Esophagus squamous epithelium (tissue), 5 donors: ENCODE data around the gene PDK2. TPM values are rescaled to one million over a fixed set of nuclear protein-coding genes. Genes with fewer than 3 reads are reported as not detected.

ENCODE experiments used
- DNase-seq: peaks from one replicate; lab custom pipeline; 2025; lab: John Stamatoyannopoulos, UW
- H3K27ac ChIP-seq, 4 donors: fragments of 200-600 bp; sonication (generic); one replicate each; pipeline ENCODE4 v1.5.1; 2016 to 2019; ENCODE audit warnings: mild to moderate bottlenecking in 1 of 4
- H3K27me3 ChIP-seq, 4 donors: fragments of 200-600 bp; sonication (generic); 1 replicate in 3 of 4; 2 replicates in 1 of 4; pipeline versions ENCODE4 v1.5.1 to v1.6.0; 2017 to 2021; ENCODE audit warnings: antibody characterized with exemption in 1 of 4
- H3K36me3 ChIP-seq, 3 donors: fragments of 200-600 bp; sonication (generic); one replicate each; pipeline ENCODE4 v1.5.1; 2016 to 2019
- H3K4me1 ChIP-seq, 3 donors: fragments of 200-600 bp; sonication (generic); one replicate each; pipeline ENCODE4 v1.5.1; 2017 to 2019
- H3K4me3 ChIP-seq, 4 donors: fragments of 200-600 bp; sonication (generic); 1 replicate in 3 of 4; 2 replicates in 1 of 4; pipeline ENCODE4 v1.5.1; 2016 to 2019; ENCODE audit warnings: mild to moderate bottlenecking in 2 of 4, moderate library complexity in 1 of 4
- H3K9me3 ChIP-seq, 3 donors: fragments of 200-600 bp; sonication (generic); one replicate each; pipeline ENCODE4 v1.5.1; 2016 to 2019
- POLR2A ChIP-seq, 4 donors: fragments of 450-650 bp; IDR thresholded peaks; one replicate each; pipeline ENCODE4 v1.6.1; 2017; ENCODE audit warnings: antibody characterized with exemption in 4 of 4, mild to moderate bottlenecking in 4 of 4, moderate library complexity in 3 of 4
- WGBS, 2 donors: methylation state at CpG; one replicate each; pipeline ENCODE4 v1.1.5; 2018; 5-methylcytosine and 5-hydroxymethylcytosine counted together
- intact Hi-C: fragments of 100-400 bp; cut with DNase I; formaldehyde crosslinking; loops from one replicate; pipeline ENCODE4 v1.15.0; 2022
- total RNA-seq, 4 donors: library from RNA; depleted of rRNA; stranded (reverse); fragments of >200 nt; gene quantifications; one replicate each; pipeline ENCODE4 v1.1.0, GENCODE V29; 2016
- TF ChIP-seq, protein P1 (sequence below), 6 experiments: fragments of 450-650 bp in 4 of 6; fragments of 200-600 bp in 2 of 6; sonication (generic) in 2 of 6; IDR thresholded peaks; one replicate each; pipeline ENCODE4 v1.5.1; 2016 to 2019; ENCODE audit warnings: antibody characterized with exemption in 6 of 6, mild to moderate bottlenecking in 4 of 6, moderate library complexity in 4 of 6
- donor health status: DM: yes; HTN: yes; CAD: no.

PDK2 gene
- total RNA-seq, 4 donors from 2014 or later, result 5.2 to 20.2 (median 12.8) TPM

DNA sequence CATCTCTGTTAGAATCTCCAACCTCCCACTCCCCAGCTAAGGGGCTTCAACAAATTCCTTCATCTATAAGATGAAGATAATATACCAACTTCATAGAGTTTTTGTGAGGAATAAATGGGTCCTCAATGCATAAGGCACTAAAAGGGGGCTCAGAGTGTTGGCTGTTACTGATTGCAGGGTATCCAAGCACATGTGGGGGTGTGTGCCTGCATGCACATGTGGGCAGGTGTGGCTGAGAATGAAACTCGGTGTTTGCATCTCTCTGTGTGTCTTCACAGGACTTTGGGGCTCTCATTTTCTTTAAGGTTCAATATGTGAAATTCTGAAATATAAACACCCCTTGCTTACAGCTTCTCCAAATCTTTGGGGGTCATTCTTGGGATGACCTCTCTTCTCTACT, 59.5 kb downstream of the PDK2 start:
- WGBS, 2 donors, result 24 to 40% methylated on average over 1 of the region's 1 CpG
- no peaks in the 10 kb centered on the region for H3K9me3 ChIP-seq
- peaks cover 22 to 63% (median 31%) of the 10 kb centered on the region in 3 donors for H3K4me1 ChIP-seq
- intact Hi-C loops, result no loop called here
- no peaks in the 10 kb centered on the region for H3K27me3 ChIP-seq
- no peaks in the 10 kb centered on the region for H3K36me3 ChIP-seq
- TF ChIP-seq, protein P1, sequence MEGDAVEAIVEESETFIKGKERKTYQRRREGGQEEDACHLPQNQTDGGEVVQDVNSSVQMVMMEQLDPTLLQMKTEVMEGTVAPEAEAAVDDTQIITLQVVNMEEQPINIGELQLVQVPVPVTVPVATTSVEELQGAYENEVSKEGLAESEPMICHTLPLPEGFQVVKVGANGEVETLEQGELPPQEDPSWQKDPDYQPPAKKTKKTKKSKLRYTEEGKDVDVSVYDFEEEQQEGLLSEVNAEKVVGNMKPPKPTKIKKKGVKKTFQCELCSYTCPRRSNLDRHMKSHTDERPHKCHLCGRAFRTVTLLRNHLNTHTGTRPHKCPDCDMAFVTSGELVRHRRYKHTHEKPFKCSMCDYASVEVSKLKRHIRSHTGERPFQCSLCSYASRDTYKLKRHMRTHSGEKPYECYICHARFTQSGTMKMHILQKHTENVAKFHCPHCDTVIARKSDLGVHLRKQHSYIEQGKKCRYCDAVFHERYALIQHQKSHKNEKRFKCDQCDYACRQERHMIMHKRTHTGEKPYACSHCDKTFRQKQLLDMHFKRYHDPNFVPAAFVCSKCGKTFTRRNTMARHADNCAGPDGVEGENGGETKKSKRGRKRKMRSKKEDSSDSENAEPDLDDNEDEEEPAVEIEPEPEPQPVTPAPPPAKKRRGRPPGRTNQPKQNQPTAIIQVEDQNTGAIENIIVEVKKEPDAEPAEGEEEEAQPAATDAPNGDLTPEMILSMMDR (IDR thresholded peaks at IDR 0.05), result no peak
- no peak overlapping the region for H3K4me3 ChIP-seq
- no peak for DNase-seq
- peak overlapping the region in 3 of 4 donors; percentile 93 to 95 (median 94) for H3K27ac ChIP-seq

DNA sequence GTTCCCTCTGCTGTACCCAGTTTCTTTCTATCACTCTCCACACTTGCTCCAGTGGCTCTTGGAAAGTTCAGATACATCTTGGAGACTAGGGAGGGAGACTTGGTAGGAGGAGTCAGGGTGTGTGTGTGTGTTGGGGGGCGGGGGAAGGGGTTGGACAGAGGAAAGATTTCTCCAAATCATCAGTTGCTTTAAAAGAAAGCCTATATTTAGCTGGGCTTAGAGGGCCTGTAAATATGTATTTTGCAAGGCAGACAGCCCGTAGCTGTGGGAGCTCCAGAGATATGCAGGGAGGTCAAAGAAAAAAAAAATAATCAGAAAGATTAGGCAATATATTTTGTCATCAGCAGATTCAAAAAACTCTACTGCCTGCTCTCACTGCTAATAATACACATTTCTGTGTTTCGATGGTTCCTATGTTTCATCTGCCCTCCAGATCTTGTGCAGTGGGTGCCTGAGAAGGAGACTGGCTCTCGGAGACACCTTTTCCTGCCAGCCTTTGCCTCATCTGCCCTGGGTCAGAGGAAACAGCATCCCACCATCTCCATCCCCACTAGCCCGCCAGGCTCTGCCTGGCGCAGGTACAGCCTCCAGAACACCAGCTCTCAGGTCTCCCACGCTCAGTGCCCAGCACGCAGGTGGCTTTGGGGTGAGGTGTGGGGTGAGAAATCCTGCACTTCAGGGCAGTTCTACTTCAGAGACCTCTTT, 60.1 kb downstream of the PDK2 start:
- no peak overlapping the region for H3K4me3 ChIP-seq
- no peaks in the 10 kb centered on the region for H3K9me3 ChIP-seq
- no peaks in the 10 kb centered on the region for H3K27me3 ChIP-seq
- DNase-seq, result no peak
- intact Hi-C loops, result no loop called here
- 64 to 78% methylated on average over 7 of the region's 8 CpGs for WGBS, 2 donors
- peaks cover 22 to 60% (median 31%) of the 10 kb centered on the region in 3 donors for H3K4me1 ChIP-seq
- H3K27ac ChIP-seq, result peak overlapping the region; percentile 56 to 95 (median 94)
- TF ChIP-seq POLR2A (IDR thresholded peaks at IDR 0.05), result no peak
- TF ChIP-seq, protein P1 (IDR thresholded peaks at IDR 0.05), result no peak
- H3K36me3 ChIP-seq, result no peaks in the 10 kb centered on the region

DNA sequence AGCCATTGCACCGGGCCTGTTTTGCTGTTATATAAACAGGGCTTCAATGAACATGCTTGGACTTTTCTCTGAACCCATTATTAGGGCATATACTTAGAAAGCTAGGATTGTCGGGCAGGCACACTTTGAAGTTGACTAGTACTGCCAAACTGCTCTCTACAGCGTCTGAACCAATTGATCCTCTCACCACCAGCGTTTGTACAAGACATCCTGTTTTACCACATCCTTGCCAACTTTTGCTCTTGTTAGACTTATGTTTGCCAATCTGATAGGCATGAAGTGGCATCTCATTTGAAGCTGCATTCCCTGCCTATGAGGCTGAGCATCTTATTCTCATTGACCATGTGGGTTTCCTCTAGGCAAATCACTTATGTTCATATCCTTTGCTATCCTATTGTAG, 62.7 kb downstream of the PDK2 start:
- no peak for TF ChIP-seq POLR2A (IDR thresholded peaks at IDR 0.05)
- TF ChIP-seq, protein P1 (IDR thresholded peaks at IDR 0.05), result no peak
- intact Hi-C loops, result no loop called here

DNA sequence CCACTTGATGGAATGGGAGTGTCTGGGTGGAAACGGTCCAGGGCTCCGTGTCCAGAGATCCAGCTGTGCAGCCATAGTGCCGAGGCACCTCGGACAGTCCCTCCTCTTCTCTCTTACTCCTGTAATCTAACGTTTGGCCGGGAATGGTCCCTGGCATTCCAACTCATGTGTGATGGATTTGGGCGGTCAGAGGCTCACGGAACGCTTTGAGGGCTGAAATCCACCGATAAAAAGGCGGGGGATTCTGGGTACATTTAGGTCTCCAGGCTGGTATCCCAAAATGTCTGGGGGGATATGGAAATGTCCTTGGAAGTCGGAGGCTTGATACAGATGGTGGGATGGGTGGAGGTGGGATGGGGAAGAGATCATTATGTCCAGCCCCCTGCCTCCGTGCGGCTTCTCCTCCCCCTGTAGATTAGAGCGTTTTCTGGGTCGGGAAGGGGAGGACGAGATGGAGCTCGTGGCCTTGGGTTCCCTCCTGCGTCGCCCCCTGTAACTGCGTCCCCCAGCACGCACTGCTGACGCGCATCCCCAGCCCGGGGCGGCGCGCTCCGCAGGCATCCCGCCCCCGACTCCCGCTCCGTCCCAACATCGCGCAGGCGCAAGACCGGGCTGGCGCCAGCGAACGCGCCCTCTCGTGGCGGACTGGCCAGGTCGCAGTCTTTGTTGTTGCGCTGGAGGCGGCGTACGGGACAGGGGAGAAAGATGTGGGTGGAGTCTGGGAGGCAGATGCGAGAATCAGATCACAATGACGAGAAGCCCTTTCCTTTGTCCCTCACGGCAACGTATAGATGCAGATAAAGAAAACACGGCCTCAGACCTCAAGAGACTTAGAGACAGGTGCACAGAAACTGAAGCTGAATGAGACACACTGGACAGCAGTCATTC, 66.1 kb downstream of the PDK2 start:
- peaks cover 3 to 29% (median 7%) of the 10 kb centered on the region in 3 donors for H3K4me1 ChIP-seq
- intact Hi-C loops, result no loop called here
- peak overlapping the region; percentile 27 to 79 (median 53) for H3K4me3 ChIP-seq
- no peaks in the 10 kb centered on the region for H3K9me3 ChIP-seq
- TF ChIP-seq POLR2A (IDR thresholded peaks at IDR 0.05), result peak in 2 of 4 donors; percentile 16 to 58
- TF ChIP-seq, protein P1 (IDR thresholded peaks at IDR 0.05), result peak; percentile 90 to 98 (median 97)
- no peaks in the 10 kb centered on the region for H3K36me3 ChIP-seq
- H3K27ac ChIP-seq, result peak overlapping the region; percentile 17 to 84 (median 76)
- DNase-seq, result peak; percentile 65
- H3K27me3 ChIP-seq, result no peaks in the 10 kb centered on the region
- 1 to 3% methylated on average over 15 to 19 of the region's 53 CpGs for WGBS, 2 donors

More for the DNA sequence above, 62.7 kb downstream of the PDK2 start:
- no peaks in the 10 kb centered on the region for H3K9me3 ChIP-seq
- WGBS, 2 donors, result 27 to 47% methylated on average over 4 of the region's 4 CpGs
- H3K27me3 ChIP-seq, result no peaks in the 10 kb centered on the region
- no peak for DNase-seq
- H3K4me1 ChIP-seq, result peaks cover 26 to 56% (median 29%) of the 10 kb centered on the region in 3 donors
- H3K36me3 ChIP-seq, result no peaks in the 10 kb centered on the region
- H3K27ac ChIP-seq, result peak overlapping the region in 1 of 4 donors; percentile 0
- no peak overlapping the region for H3K4me3 ChIP-seq

Other genes with a start within 250 kb of the PDK2 start
- not detected for gene TAC4, start 247.3 kb upstream of the PDK2 start, total RNA-seq
- under 1 TPM in 2 of 4 donors, not detected in 2; 0.13 to 0.67 TPM for gene DLX4, start 126.2 kb upstream of the PDK2 start, total RNA-seq
- gene DLX3, start 100.1 kb upstream of the PDK2 start, total RNA-seq, result 1 to 10 TPM in 3 of 4 donors, under 1 TPM in 1; 0.76 to 2.0 (median 1.4) TPM
- gene ITGA3, start 39.2 kb upstream of the PDK2 start, total RNA-seq, result 10 to 100 TPM; 44.4 to 86.3 (median 77.0) TPM
- gene SAMD14, start 34.8 kb downstream of the PDK2 start, total RNA-seq, result under 1 TPM in 1 of 4 donors, not detected in 3; 0.57 TPM
- gene PPP1R9B, start 55.3 kb downstream of the PDK2 start, total RNA-seq, result 10 to 100 TPM; 24.9 to 35.9 (median 28.2) TPM
- 10 to 100 TPM in 1 of 4 donors, 1 to 10 TPM in 3; 1.9 to 15.1 (median 6.9) TPM for gene SGCA, start 70.7 kb downstream of the PDK2 start, total RNA-seq
- 10 to 100 TPM; 12.4 to 20.8 (median 19.7) TPM for gene COL1A1, start 106.3 kb downstream of the PDK2 start, total RNA-seq
- gene TMEM92, start 179.1 kb downstream of the PDK2 start, total RNA-seq, result under 1 TPM in 2 of 4 donors, not detected in 2; 0.12 to 0.76 TPM